Mucosa of stomach (tissue), 1 donor: ENCODE results near the gene AVPR2.

Source experiments
- H3K27me3 ChIP-seq: one replicate; pipeline ENCODE4 v1.7.0; 2013; ENCODE audit warnings: mild to moderate bottlenecking, low read length; ENCODE audit not compliant: control insufficient read depth, insufficient read depth
- H3K36me3 ChIP-seq: one replicate; pipeline ENCODE4 v1.7.0; 2013; ENCODE audit warnings: low read length; ENCODE audit not compliant: control insufficient read depth, insufficient read depth
- H3K4me1 ChIP-seq: one replicate; pipeline ENCODE4 v1.7.0; 2013; ENCODE audit warnings: mild to moderate bottlenecking, low read length; ENCODE audit not compliant: control insufficient read depth, insufficient read depth
- H3K4me3 ChIP-seq: one replicate; pipeline ENCODE4 v1.7.0; 2013; ENCODE audit warnings: low read length
- H3K9ac ChIP-seq: one replicate; pipeline ENCODE4 v1.7.0; 2013; ENCODE audit warnings: mild to moderate bottlenecking, low read length, moderate library complexity
- H3K9me3 ChIP-seq: one replicate; pipeline ENCODE4 v1.7.0; 2013; ENCODE audit warnings: mild to moderate bottlenecking, low read length, moderate library complexity; ENCODE audit not compliant: control insufficient read depth
- donor health status: Pancreatic carcinoma.

The AVPR2 gene

GRCh38 chrX:153925739-153926551, 21.5 kb downstream of the AVPR2 start, which contains the start of gene ARHGAP4:
Gene ARHGAP4 (minus strand): TSS chrX:153926264. CDS start chrX:153926202, 62 bp downstream.
- no peaks in the 10 kb centered on the region for H3K9me3 ChIP-seq
- H3K4me1 ChIP-seq: peaks cover 18% of the 10 kb centered on the region
- no peaks in the 10 kb centered on the region for H3K27me3 ChIP-seq
- H3K36me3 ChIP-seq: no peaks in the 10 kb centered on the region
- peak within 1 kb of the TSS; percentile 92 for H3K9ac ChIP-seq
- peak within 1 kb of the TSS; percentile 51 for H3K4me3 ChIP-seq

- H3K4me3 ChIP-seq: no peak overlapping the region
- no peaks in the 10 kb centered on the region for H3K27me3 ChIP-seq
- H3K9ac ChIP-seq: peak overlapping the region; percentile 92
- peaks cover 18% of the 10 kb centered on the region for H3K4me1 ChIP-seq
- H3K9me3 ChIP-seq: no peaks in the 10 kb centered on the region
- no peaks in the 10 kb centered on the region for H3K36me3 ChIP-seq
Observed at GRCh38 chrX:153926552-153926857, 22.0 kb downstream of the AVPR2 start.

- Histone ChIP-seq H3K36me3 (no peaks in the 10 kb centered on the region), H3K9me3 (no peaks in the 10 kb centered on the region), H3K4me1 (peaks cover 18% of the 10 kb centered on the region), H3K4me3 (peak overlapping the region; percentile 51), H3K27me3 (no peaks in the 10 kb centered on the region), H3K9ac (peak overlapping the region; percentile 92)
Observed at GRCh38 chrX:153926858-153927671, 22.6 kb downstream of the AVPR2 start.

GRCh38 chrX:153927672-153927921, 23.1 kb downstream of the AVPR2 start:
- Histone ChIP-seq H3K9me3 (no peaks in the 10 kb centered on the region), H3K36me3 (no peaks in the 10 kb centered on the region), H3K4me3 (peak overlapping the region; percentile 51), H3K9ac (peak overlapping the region; percentile 92), H3K4me1 (peaks cover 18% of the 10 kb centered on the region), H3K27me3 (no peaks in the 10 kb centered on the region)

- Histone ChIP-seq H3K9ac (peak overlapping the region; percentile 92), H3K4me3 (peak overlapping the region; percentile 51), H3K36me3 (no peaks in the 10 kb centered on the region), H3K4me1 (peaks cover 18% of the 10 kb centered on the region), H3K27me3 (no peaks in the 10 kb centered on the region), H3K9me3 (no peaks in the 10 kb centered on the region)
Observed at GRCh38 chrX:153927922-153928760, 23.7 kb downstream of the AVPR2 start.

- Histone ChIP-seq H3K9me3 (no peaks in the 10 kb centered on the region), H3K4me1 (peaks cover 20% of the 10 kb centered on the region), H3K9ac (no peak overlapping the region), H3K27me3 (no peaks in the 10 kb centered on the region), H3K4me3 (no peak overlapping the region), H3K36me3 (no peaks in the 10 kb centered on the region)
Observed at GRCh38 chrX:153928846-153929245, 24.4 kb downstream of the AVPR2 start.

- no peak overlapping the region for H3K9ac ChIP-seq
- H3K36me3 ChIP-seq: no peaks in the 10 kb centered on the region
- no peak overlapping the region for H3K4me3 ChIP-seq
- H3K4me1 ChIP-seq: peaks cover 23% of the 10 kb centered on the region
- H3K9me3 ChIP-seq: no peaks in the 10 kb centered on the region
- H3K27me3 ChIP-seq: no peaks in the 10 kb centered on the region
Observed at GRCh38 chrX:153929576-153929975, 25.1 kb downstream of the AVPR2 start.

GRCh38 chrX:153930011-153930910, 25.8 kb downstream of the AVPR2 start:
- Histone ChIP-seq H3K9ac (no peak overlapping the region), H3K36me3 (no peaks in the 10 kb centered on the region), H3K27me3 (no peaks in the 10 kb centered on the region), H3K4me1 (peaks cover 23% of the 10 kb centered on the region), H3K4me3 (no peak overlapping the region), H3K9me3 (no peaks in the 10 kb centered on the region)

GRCh38 chrX:153931151-153931550, 26.7 kb downstream of the AVPR2 start:
- no peaks in the 10 kb centered on the region for H3K36me3 ChIP-seq
- no peak overlapping the region for H3K4me3 ChIP-seq
- H3K9ac ChIP-seq: no peak overlapping the region
- H3K4me1 ChIP-seq: peaks cover 23% of the 10 kb centered on the region
- H3K9me3 ChIP-seq: no peaks in the 10 kb centered on the region
- H3K27me3 ChIP-seq: no peaks in the 10 kb centered on the region

- H3K27me3 ChIP-seq: no peaks in the 10 kb centered on the region
- H3K9me3 ChIP-seq: no peaks in the 10 kb centered on the region
- H3K4me3 ChIP-seq: no peak overlapping the region
- H3K36me3 ChIP-seq: no peaks in the 10 kb centered on the region
- peaks cover 17% of the 10 kb centered on the region for H3K4me1 ChIP-seq
- no peak overlapping the region for H3K9ac ChIP-seq
Observed at GRCh38 chrX:153931748-153932147, 27.3 kb downstream of the AVPR2 start.

GRCh38 chrX:153932220-153932915, 27.9 kb downstream of the AVPR2 start:
- Histone ChIP-seq H3K9ac (no peak overlapping the region), H3K4me1 (peaks cover 12% of the 10 kb centered on the region), H3K4me3 (no peak overlapping the region), H3K9me3 (no peaks in the 10 kb centered on the region), H3K36me3 (no peaks in the 10 kb centered on the region), H3K27me3 (no peaks in the 10 kb centered on the region)
